NB4 (cell line): ENCODE measurements around the gene ALDH3B2.

Source experiments
- DNase-seq: peaks from one replicate; pipeline ENCODE4 v3.0.0; 2010; ENCODE audit warnings: low read depth
- H3K4me3 ChIP-seq: one replicate; pipeline ENCODE4 v1.5.1; 2011; ENCODE audit warnings: mild to moderate bottlenecking, low read depth, low read length, moderate library complexity
- CTCF ChIP-seq: IDR thresholded peaks from one replicate; pipeline ENCODE4 v1.5.1; 2012; ENCODE audit warnings: low read depth, low read length
- MAX ChIP-seq: IDR thresholded peaks from 2 replicates; pipeline ENCODE4 v1.6.1; 2011; ENCODE audit warnings: low read depth, low read length
- MYC ChIP-seq: IDR thresholded peaks from 2 replicates; pipeline ENCODE4 v1.6.1; 2011; ENCODE audit warnings: low read depth, low read length
- POLR2A ChIP-seq: IDR thresholded peaks from 2 replicates; pipeline ENCODE4 v1.6.1; 2011; ENCODE audit warnings: mild to moderate bottlenecking; ENCODE audit not compliant: insufficient read length; ENCODE audit errors: extremely low read depth

The ALDH3B2 gene

GRCh38 chr11:67645521-67646461 is 28.6 kb downstream of the ALDH3B2 start:
- no peak for TF ChIP-seq MYC
- TF ChIP-seq POLR2A: no peak
- TF ChIP-seq MAX: no peak
- TF ChIP-seq CTCF: no peak
- peak; percentile 17 for DNase-seq
- no peak overlapping the region for H3K4me3 ChIP-seq

- DNase-seq: no peak
- no peak for TF ChIP-seq MAX
- H3K4me3 ChIP-seq: no peak overlapping the region
Observed at GRCh38 chr11:67644472-67645418, 29.7 kb downstream of the ALDH3B2 start.

GRCh38 chr11:67644042-67644441 is 30.4 kb downstream of the ALDH3B2 start:
- H3K4me3 ChIP-seq: no peak overlapping the region
- DNase-seq: peak; percentile 64
- TF ChIP-seq CTCF (peak; percentile 52), MAX (no peak), MYC (no peak), POLR2A (no peak)

GRCh38 chr11:67642173-67643120 is 32.0 kb downstream of the ALDH3B2 start:
- H3K4me3 ChIP-seq: no peak overlapping the region
- no peak for DNase-seq
- TF ChIP-seq CTCF: no peak
- TF ChIP-seq MYC: no peak
- TF ChIP-seq MAX: no peak
- no peak for TF ChIP-seq POLR2A

- TF ChIP-seq MAX (no peak), CTCF (no peak), POLR2A (no peak), MYC (no peak)
- DNase-seq: no peak
- H3K4me3 ChIP-seq: no peak overlapping the region
Observed at GRCh38 chr11:67641338-67642172, 32.9 kb downstream of the ALDH3B2 start.
